Skin epidermis (tissue), 12 donors: ENCODE data around the gene RRM2.
"Not testable (repeated sequence)": the region's sequence is repeated elsewhere in the genome, so short reads cannot be mapped to it uniquely, and the experiment has no call there.

Experiments used
- H3K27ac ChIP-seq, 21 experiments: fragments of 200-600 bp; sonication (generic) in 11 of 21; one replicate each; pipeline ENCODE4 v1.5.0; 2020; ENCODE audit warnings: mild to moderate bottlenecking in 3 of 21, inconsistent platforms in 2 of 21, moderate library complexity in 2 of 21
- H3K4me3 ChIP-seq, 7 experiments: fragments of 200-600 bp; sonication (generic) in 2 of 7; one replicate each; pipeline ENCODE4 v1.5.0; 2020; ENCODE audit warnings: inconsistent platforms in 2 of 7, mild to moderate bottlenecking in 2 of 7, moderate library complexity in 1 of 7

Gene RRM2

GRCh38 chr2:10147050-10147660 lies 24.6 kb downstream of the RRM2 start:
- not testable (repeated sequence) for H3K27ac ChIP-seq, H3K4me3 ChIP-seq

GRCh38 chr2:10148268-10148667 lies 25.7 kb downstream of the RRM2 start:
- H3K27ac ChIP-seq, result no peak overlapping the region

GRCh38 chr2:10149635-10150034 lies 27.1 kb downstream of the RRM2 start:
- Histone ChIP-seq H3K27ac (no peak overlapping the region), H3K4me3 (no peak overlapping the region)

More at GRCh38 chr2:10148268-10148667, 25.7 kb downstream of the RRM2 start:
- H3K4me3 ChIP-seq, result no peak overlapping the region

- Histone ChIP-seq H3K27ac (no peak overlapping the region), H3K4me3 (no peak overlapping the region)
Measured at GRCh38 chr2:10150436-10150835, 27.9 kb downstream of the RRM2 start.

- H3K4me3 ChIP-seq, result no peak overlapping the region
- H3K27ac ChIP-seq, result no peak overlapping the region
Measured at GRCh38 chr2:10151462-10151861, 28.9 kb downstream of the RRM2 start.

- no peak overlapping the region for H3K27ac ChIP-seq
- no peak overlapping the region for H3K4me3 ChIP-seq
Measured at GRCh38 chr2:10157293-10157692, 34.8 kb downstream of the RRM2 start.

- Histone ChIP-seq H3K27ac (no peak overlapping the region), H3K4me3 (no peak overlapping the region)
Measured at GRCh38 chr2:10158681-10159080, 36.1 kb downstream of the RRM2 start.

- Histone ChIP-seq H3K4me3 (no peak overlapping the region), H3K27ac (no peak overlapping the region)
Measured at GRCh38 chr2:10159086-10159485, 36.5 kb downstream of the RRM2 start.

- Histone ChIP-seq H3K4me3 (no peak overlapping the region), H3K27ac (no peak overlapping the region)
Measured at GRCh38 chr2:10159581-10160131, 37.1 kb downstream of the RRM2 start.

GRCh38 chr2:10160203-10160955 lies 37.8 kb downstream of the RRM2 start:
- H3K27ac ChIP-seq, result no peak overlapping the region
- H3K4me3 ChIP-seq, result no peak overlapping the region

GRCh38 chr2:10161206-10161931 lies 38.8 kb downstream of the RRM2 start:
- Histone ChIP-seq H3K27ac (no peak overlapping the region), H3K4me3 (no peak overlapping the region)

GRCh38 chr2:10161961-10162441 lies 39.5 kb downstream of the RRM2 start:
- no peak overlapping the region for H3K27ac ChIP-seq
- H3K4me3 ChIP-seq, result no peak overlapping the region

- H3K4me3 ChIP-seq, result no peak overlapping the region
- H3K27ac ChIP-seq, result no peak overlapping the region
Measured at GRCh38 chr2:10162586-10163497, 40.3 kb downstream of the RRM2 start.

- H3K27ac ChIP-seq, result no peak overlapping the region
Measured at GRCh38 chr2:10163498-10164486, 41.3 kb downstream of the RRM2 start.

GRCh38 chr2:10164601-10165000 lies 42.1 kb downstream of the RRM2 start:
- Histone ChIP-seq H3K27ac (no peak overlapping the region), H3K4me3 (no peak overlapping the region)

More at GRCh38 chr2:10163498-10164486, 41.3 kb downstream of the RRM2 start:
- no peak overlapping the region for H3K4me3 ChIP-seq

GRCh38 chr2:10165282-10165681 lies 42.7 kb downstream of the RRM2 start:
- Histone ChIP-seq H3K27ac (no peak overlapping the region), H3K4me3 (no peak overlapping the region)

GRCh38 chr2:10165861-10166675 lies 43.5 kb downstream of the RRM2 start:
- no peak overlapping the region for H3K27ac ChIP-seq
- no peak overlapping the region for H3K4me3 ChIP-seq
